GM18951 (cell line): Measurements from ENCODE around the gene SIRPB2.

ENCODE experiments used
- POLR2A ChIP-seq: IDR thresholded peaks from 4 replicates; pipeline ENCODE4 v1.6.1; 2011; ENCODE audit warnings: mild to moderate bottlenecking; ENCODE audit not compliant: insufficient read length, insufficient read depth; ENCODE audit errors: extremely low read depth
- in situ Hi-C: fragments of 300-500 bp; cut with MboI; formaldehyde crosslinking; loops from one replicate; pipeline ENCODE4 v1.12.0; 2022; ENCODE audit warnings: low sequenced_read_pairs, mixed read lengths, inconsistent platforms; ENCODE audit not compliant: unreplicated experiment

SIRPB2 gene

GRCh38 chr20:1436263-1436662, 55.0 kb downstream of the SIRPB2 start:
- in situ Hi-C loops: no loop called here
- TF ChIP-seq POLR2A: no peak

GRCh38 chr20:1435337-1435699, 55.9 kb downstream of the SIRPB2 start:
- no peak for TF ChIP-seq POLR2A
- in situ Hi-C loops: no loop called here

GRCh38 chr20:1434571-1435336, 56.5 kb downstream of the SIRPB2 start:
- TF ChIP-seq POLR2A: no peak
- in situ Hi-C loops: no loop called here

- TF ChIP-seq POLR2A: no peak
- in situ Hi-C loops: no loop called here
Measured at GRCh38 chr20:1431158-1431557, 60.1 kb downstream of the SIRPB2 start.

GRCh38 chr20:1430004-1430451, 61.2 kb downstream of the SIRPB2 start:
- in situ Hi-C loops: no loop called here

GRCh38 chr20:1429143-1429728, 62.0 kb downstream of the SIRPB2 start:
- no peak for TF ChIP-seq POLR2A
- in situ Hi-C loops: no loop called here

More at GRCh38 chr20:1430004-1430451, 61.2 kb downstream of the SIRPB2 start:
- TF ChIP-seq POLR2A: no peak

GRCh38 chr20:1427457-1428054, 63.7 kb downstream of the SIRPB2 start:
- in situ Hi-C loops: no loop called here
- no peak for TF ChIP-seq POLR2A

GRCh38 chr20:1426231-1426849, 64.9 kb downstream of the SIRPB2 start:
- in situ Hi-C loops: no loop called here
- no peak for TF ChIP-seq POLR2A
